Measurements from ENCODE around the gene KCNG2.

The KCNG2 gene

GRCh38 chr18:79897940-79898625 lies 100.3 kb downstream of the KCNG2 start:
- H2AFZ ChIP-seq (ENCODE audit: low read length) = no peak overlapping the region
- peaks cover 20% of the 10 kb centered on the region; the same call in 1 of the 2 replicates for H3K9me3 ChIP-seq (ENCODE audit: insufficient read depth, low read depth, low read length)
- H3K27me3 ChIP-seq (ENCODE audit: insufficient read depth, low read length, poor library complexity, severe bottlenecking) = no peaks in the 10 kb centered on the region
- no peaks in the 10 kb centered on the region; the same call in 1 of the 2 replicates for H3K36me3 ChIP-seq (ENCODE audit: insufficient read depth, low read length)
- no peaks in the 10 kb centered on the region for H3K9me2 ChIP-seq (replicated peaks; ENCODE audit: low read depth, low read length)
- H3K4me1 ChIP-seq (ENCODE audit: insufficient read depth, low read length, poor library complexity, severe bottlenecking) = no peaks in the 10 kb centered on the region
- no peaks in the 10 kb centered on the region for H3F3A ChIP-seq (ENCODE audit: low read depth)
- H3K79me2 ChIP-seq (ENCODE audit: insufficient read depth, low read length) = no peaks in the 10 kb centered on the region
- no peak overlapping the region for H3K4me2 ChIP-seq (ENCODE audit: low read depth, low read length, poor library complexity, severe bottlenecking)
- H3K9ac ChIP-seq (ENCODE audit: low read depth, low read length, poor library complexity, severe bottlenecking) = no peak overlapping the region
- no peak for TF ChIP-seq CTCF (conservative IDR thresholded peaks at IDR 0.05; ENCODE audit: low read length)
- TF ChIP-seq EZH2phosphoT487 (IDR thresholded peaks at IDR 0.05; ENCODE audit: borderline replicate concordance) = no peak
- no peak overlapping the region for H3K4me3 ChIP-seq (ENCODE audit: low read length, poor library complexity, severe bottlenecking)
- no peaks in the 10 kb centered on the region for H4K20me1 ChIP-seq (ENCODE audit: insufficient read depth, low read length, poor library complexity, severe bottlenecking)

- H4K20me1 ChIP-seq (ENCODE audit: insufficient read depth, low read length, poor library complexity, severe bottlenecking) = no peaks in the 10 kb centered on the region
- no peak overlapping the region for H2AFZ ChIP-seq (ENCODE audit: low read length)
- no peaks in the 10 kb centered on the region for H3K27me3 ChIP-seq (ENCODE audit: insufficient read depth, low read length, poor library complexity, severe bottlenecking)
- H3F3A ChIP-seq (ENCODE audit: low read depth) = no peaks in the 10 kb centered on the region
- no peaks in the 10 kb centered on the region for H3K9me2 ChIP-seq (replicated peaks; ENCODE audit: low read depth, low read length)
- no peaks in the 10 kb centered on the region for H3K79me2 ChIP-seq (ENCODE audit: insufficient read depth, low read length)
- H3K4me1 ChIP-seq (ENCODE audit: insufficient read depth, low read length, poor library complexity, severe bottlenecking) = no peaks in the 10 kb centered on the region
- H3K9me3 ChIP-seq (ENCODE audit: insufficient read depth, low read depth, low read length) = peaks cover 20% of the 10 kb centered on the region; the same call in 1 of the 2 replicates
- no peak for TF ChIP-seq CTCF (conservative IDR thresholded peaks at IDR 0.05; ENCODE audit: low read length)
- no peak for TF ChIP-seq EZH2phosphoT487 (IDR thresholded peaks at IDR 0.05; ENCODE audit: borderline replicate concordance)
- no peak overlapping the region for H3K4me3 ChIP-seq (ENCODE audit: low read length, poor library complexity, severe bottlenecking)
- no peak overlapping the region for H3K9ac ChIP-seq (ENCODE audit: low read depth, low read length, poor library complexity, severe bottlenecking)
- no peak overlapping the region for H3K4me2 ChIP-seq (ENCODE audit: low read depth, low read length, poor library complexity, severe bottlenecking)
- H3K36me3 ChIP-seq (ENCODE audit: insufficient read depth, low read length) = no peaks in the 10 kb centered on the region; the same call in 1 of the 2 replicates
Measured at GRCh38 chr18:79898952-79899608, 101.3 kb downstream of the KCNG2 start.

- H3K4me2 ChIP-seq (ENCODE audit: low read depth, low read length, poor library complexity, severe bottlenecking) = no peak overlapping the region
- no peak overlapping the region for H2AFZ ChIP-seq (ENCODE audit: low read length)
- no peaks in the 10 kb centered on the region for H4K20me1 ChIP-seq (ENCODE audit: insufficient read depth, low read length, poor library complexity, severe bottlenecking)
- H3K4me3 ChIP-seq (ENCODE audit: low read length, poor library complexity, severe bottlenecking) = no peak overlapping the region
- H3F3A ChIP-seq (ENCODE audit: low read depth) = no peaks in the 10 kb centered on the region
- H3K36me3 ChIP-seq (ENCODE audit: insufficient read depth, low read length) = no peaks in the 10 kb centered on the region; the same call in 1 of the 2 replicates
- no peaks in the 10 kb centered on the region for H3K79me2 ChIP-seq (ENCODE audit: insufficient read depth, low read length)
- no peak overlapping the region for H3K9ac ChIP-seq (ENCODE audit: low read depth, low read length, poor library complexity, severe bottlenecking)
- no peaks in the 10 kb centered on the region for H3K27me3 ChIP-seq (ENCODE audit: insufficient read depth, low read length, poor library complexity, severe bottlenecking)
- H3K4me1 ChIP-seq (ENCODE audit: insufficient read depth, low read length, poor library complexity, severe bottlenecking) = no peaks in the 10 kb centered on the region
- no peak for TF ChIP-seq EZH2phosphoT487 (IDR thresholded peaks at IDR 0.05; ENCODE audit: borderline replicate concordance)
- TF ChIP-seq CTCF (conservative IDR thresholded peaks at IDR 0.05; ENCODE audit: low read length) = no peak
- peaks cover 20% of the 10 kb centered on the region; the same call in 1 of the 2 replicates for H3K9me3 ChIP-seq (ENCODE audit: insufficient read depth, low read depth, low read length)
- no peaks in the 10 kb centered on the region for H3K9me2 ChIP-seq (replicated peaks; ENCODE audit: low read depth, low read length)
Measured at GRCh38 chr18:79899609-79900445, 102.1 kb downstream of the KCNG2 start.

Measured in Loucy (cell line).